GM23338 (cell line): ENCODE measurements around the gene SRMS. TPM values are rescaled to one million over a fixed set of nuclear protein-coding genes. Genes with fewer than 3 reads are reported as not detected.

Source experiments
- ATAC-seq: fragments of 200-7000 bp; cut with Tn5 transposase; 3 replicates; pipeline ENCODE4 v1.9.1; 2020
- DNase-seq: peaks from one replicate; pipeline ENCODE4 v3.0.0-alpha.2; 2015; ENCODE audit warnings: low spot score
- H2AFZ ChIP-seq: fragments of 200-600 bp; sonication (generic); 2 replicates; pipeline ENCODE4 v1.8.0; 2016; ENCODE audit warnings: antibody characterized with exemption, mild to moderate bottlenecking, moderate library complexity
- H3F3A ChIP-seq: fragments of 200-600 bp; sonication (generic); replicated peaks from 2 replicates; pipeline ENCODE4 v1.8.0; 2017; ENCODE audit warnings: antibody characterized with exemption, mixed run types, low read depth
- H3K27ac ChIP-seq: fragments of 200-600 bp; sonication (generic); 2 replicates; pipeline ENCODE4 v1.6.1; 2016; ENCODE audit warnings: low read depth
- H3K27me3 ChIP-seq: fragments of 200-600 bp; sonication (generic); 2 replicates; pipeline ENCODE4 v1.8.0; 2016; ENCODE audit warnings: mild to moderate bottlenecking, mixed run types, moderate library complexity; ENCODE audit not compliant: insufficient read depth
- H3K36me3 ChIP-seq: fragments of 200-600 bp; sonication (generic); 2 replicates; pipeline ENCODE4 v1.8.0; 2016; ENCODE audit warnings: mild to moderate bottlenecking; ENCODE audit not compliant: insufficient read depth
- H3K4me1 ChIP-seq: fragments of 200-600 bp; sonication (generic); 2 replicates; pipeline ENCODE4 v1.8.0; 2016; ENCODE audit warnings: mild to moderate bottlenecking, moderate library complexity; ENCODE audit not compliant: insufficient read depth
- H3K4me2 ChIP-seq: fragments of 200-600 bp; sonication (generic); 2 replicates; pipeline ENCODE4 v1.7.1; 2017; ENCODE audit warnings: mixed run types
- H3K4me3 ChIP-seq: fragments of 200-600 bp; sonication (generic); 2 replicates; pipeline ENCODE4 v1.6.1; 2016; ENCODE audit warnings: mixed run types
- H3K79me2 ChIP-seq: fragments of 200-600 bp; sonication (generic); replicated peaks from 2 replicates; pipeline ENCODE4 v1.8.0; 2017; ENCODE audit warnings: mild to moderate bottlenecking; ENCODE audit not compliant: insufficient read depth
- H3K9me2 ChIP-seq: fragments of 200-600 bp; sonication (generic); 2 replicates; pipeline ENCODE4 v1.8.0; 2017; ENCODE audit not compliant: insufficient read depth
- H4K20me1 ChIP-seq: fragments of 200-600 bp; sonication (generic); replicated peaks from 2 replicates; pipeline ENCODE4 v1.8.0; 2017; ENCODE audit warnings: mild to moderate bottlenecking; ENCODE audit not compliant: insufficient read depth
- H3K27ac Mint-ChIP-seq: 2 replicates; pipeline ENCODE4 v1.8.0; 2020; ENCODE audit warnings: inconsistent platforms, mild to moderate bottlenecking, moderate library complexity, mixed read lengths
- H3K27me3 Mint-ChIP-seq: 3 replicates; pipeline ENCODE4 v1.8.0; 2022; ENCODE audit warnings: low read depth, mild to moderate bottlenecking, moderate library complexity, mixed read lengths, inconsistent platforms; ENCODE audit not compliant: insufficient read depth, poor library complexity
- H3K36me3 Mint-ChIP-seq: 3 replicates; pipeline ENCODE4 v1.8.0; 2021; ENCODE audit warnings: low read depth, mild to moderate bottlenecking, inconsistent platforms, moderate library complexity, mixed read lengths
- H3K4me1 Mint-ChIP-seq: 3 replicates; pipeline ENCODE4 v1.8.0; 2020; ENCODE audit warnings: mild to moderate bottlenecking, inconsistent platforms, mixed read lengths
- H3K4me3 Mint-ChIP-seq: 3 replicates; pipeline ENCODE4 v1.8.0; 2021; ENCODE audit warnings: moderate library complexity, mild to moderate bottlenecking, inconsistent platforms, mixed read lengths
- H3K9me3 Mint-ChIP-seq: 3 replicates; pipeline ENCODE4 v1.8.0; 2020; ENCODE audit warnings: moderate library complexity, mild to moderate bottlenecking, inconsistent platforms, mixed read lengths
- CREB1 ChIP-seq: fragments of 250-450 bp; sonication (Bioruptor Pico); IDR thresholded peaks from 2 replicates; pipeline ENCODE4 v1.5.0; 2020; ENCODE audit warnings: low read depth, mild to moderate bottlenecking, moderate library complexity
- CTCF ChIP-seq, 2 experiments: fragments of 200-600 bp in 1 of 2; sonication (generic) in 1 of 2; conservative IDR thresholded peaks; 2 replicates each; pipeline versions ENCODE4 v1.5.1 to v1.6.1; 2016 to 2017; ENCODE audit warnings: antibody characterized with exemption in 2 of 2, low read depth in 2 of 2, mild to moderate bottlenecking in 2 of 2, moderate library complexity in 1 of 2
- ETS1 ChIP-seq: IDR thresholded peaks from 2 replicates; pipeline ENCODE4 v1.6.1; 2016; ENCODE audit warnings: antibody characterized with exemption
- EZH2phosphoT487 ChIP-seq: fragments of 200-600 bp; sonication (generic); IDR thresholded peaks from one replicate; pipeline ENCODE4 v1.8.1; 2018; ENCODE audit warnings: antibody characterized with exemption; ENCODE audit not compliant: unreplicated experiment
- JUNB ChIP-seq: IDR thresholded peaks from one replicate; pipeline ENCODE4 v1.6.1; 2016; ENCODE audit warnings: antibody characterized with exemption; ENCODE audit not compliant: unreplicated experiment
- NANOG ChIP-seq: IDR thresholded peaks from 2 replicates; pipeline ENCODE4 v1.6.1; 2016; ENCODE audit warnings: antibody characterized with exemption, borderline replicate concordance
- POLR2AphosphoS5 ChIP-seq: IDR thresholded peaks from 2 replicates; pipeline ENCODE4 v1.6.1; 2016; ENCODE audit warnings: antibody characterized with exemption, low read depth
- REST ChIP-seq: IDR thresholded peaks from one replicate; pipeline ENCODE4 v1.6.1; 2018; ENCODE audit warnings: antibody characterized with exemption; ENCODE audit not compliant: unreplicated experiment
- ZNF114 ChIP-seq: fragments of 250-450 bp; sonication (Bioruptor Pico); IDR thresholded peaks from 2 replicates; pipeline ENCODE4 v1.5.0; 2020; ENCODE audit warnings: mild to moderate bottlenecking, moderate library complexity
- ZNF462 ChIP-seq: fragments of 250-450 bp; sonication (Bioruptor Pico); IDR thresholded peaks from 2 replicates; pipeline ENCODE4 v1.5.0; 2020; ENCODE audit warnings: mild to moderate bottlenecking, moderate library complexity
- polyA plus RNA-seq: library from polyadenylated mRNA; unstranded; fragments of >200 nt; fragmentation: Nextera tagmentation; extraction: Ambion mirVana; gene quantifications from 2 replicates; pipeline ENCODE4 v1.2.1, GENCODE V29; 2016
- total RNA-seq: library from RNA; depleted of rRNA; stranded (reverse); fragments of >200 nt; shearing (Covaris generic); gene quantifications from 2 replicates; pipeline ENCODE4 v1.2.3, GENCODE V29; 2014

SRMS gene
- total and polyA plus RNA-seq, 2 experiments from 2014 or later: 0.23 to 0.59 TPM

GRCh38 chr20:63560333-63560805 lies 12.8 kb upstream of the SRMS start:
- H3K9me3 Mint-ChIP-seq: peaks cover 4% of the 10 kb centered on the region; the same call in 2 of the 3 replicates
- ATAC-seq: no peak
- H3K27ac Mint-ChIP-seq: no peak overlapping the region

More at GRCh38 chr20:63560333-63560805, 12.8 kb upstream of the SRMS start:
- Histone ChIP-seq H3K4me3 (no peak overlapping the region), H3K27me3 (no peaks in the 10 kb centered on the region), H3K4me1 (no peaks in the 10 kb centered on the region), H3K4me2 (no peak overlapping the region), H3K9me2 (no peaks in the 10 kb centered on the region), H3K27ac (no peak overlapping the region), H4K20me1 (no peaks in the 10 kb centered on the region), H3F3A (0 out of 2 replicates have a peak, but pooled peaks cover 2% of the 10 kb centered on the region), H3K36me3 (no peaks in the 10 kb centered on the region), H3K79me2 (no peaks in the 10 kb centered on the region), H2AFZ (no peak overlapping the region)
- H3K36me3 Mint-ChIP-seq: peaks cover 3% of the 10 kb centered on the region; the same call in 1 of the 3 replicates
- H3K4me1 Mint-ChIP-seq: peaks cover 4% of the 10 kb centered on the region; the same call in 2 of the 3 replicates
- H3K27me3 Mint-ChIP-seq: no peaks in the 10 kb centered on the region
- DNase-seq: no peak
- H3K4me3 Mint-ChIP-seq: no peak overlapping the region; the same call in 2 of the 3 replicates
- TF ChIP-seq POLR2AphosphoS5: no peak
- no peak for TF ChIP-seq JUNB
- TF ChIP-seq REST: no peak
- no peak for TF ChIP-seq NANOG
- TF ChIP-seq ETS1: no peak
- TF ChIP-seq ZNF114 (CRISPR knock-in tag): no peak
- TF ChIP-seq CREB1 (CRISPR knock-in tag): no peak
- TF ChIP-seq CTCF (conservative IDR thresholded peaks at IDR 0.05; ENCODE audit: low read depth in 2 of 2): no peak
- TF ChIP-seq ZNF462 (CRISPR knock-in tag): no peak
- no peak for TF ChIP-seq EZH2phosphoT487
